Astrocyte of the spinal cord (primary cell): ENCODE results near the gene FHL2.

Experiments used
- DNase-seq: peaks from one replicate; pipeline ENCODE4 v3.0.0; 2011; ENCODE audit warnings: low read depth, low spot score
- H3K4me3 ChIP-seq: 2 replicates; pipeline ENCODE4 v1.5.1; 2011; ENCODE audit warnings: low read depth, mild to moderate bottlenecking, low read length, moderate library complexity
- in situ Hi-C: cut with HindIII; loops from 2 replicates; pipeline ENCODE4 v1.10.0; 2017; ENCODE audit warnings: low sequenced_read_pairs
- TF ChIP-seq, protein P1 (sequence below): IDR thresholded peaks from 2 replicates; pipeline ENCODE4 v1.5.1; 2012; ENCODE audit warnings: low read depth, mild to moderate bottlenecking, low read length, inconsistent platforms

FHL2 gene

DNA sequence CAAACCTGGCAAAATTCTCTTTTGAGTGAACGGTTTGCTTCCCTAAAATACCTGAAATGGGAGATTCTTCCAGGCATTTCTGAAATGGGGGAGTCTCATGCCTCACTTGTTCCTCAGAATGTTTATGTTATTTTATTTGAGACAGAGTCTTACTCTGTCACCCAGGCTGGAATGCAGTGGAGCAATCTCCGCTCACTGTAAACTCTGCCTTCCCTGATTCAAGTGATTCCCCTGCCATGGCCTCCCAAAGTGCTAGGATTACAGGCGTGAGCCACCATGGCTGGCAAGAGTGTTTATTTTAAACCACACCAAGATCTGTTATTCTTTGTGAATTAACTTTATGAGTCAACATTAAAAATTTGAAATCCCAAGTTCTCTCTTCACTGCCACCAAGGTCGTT is 6.4 kb upstream of the FHL2 start:
- TF ChIP-seq, protein P1, sequence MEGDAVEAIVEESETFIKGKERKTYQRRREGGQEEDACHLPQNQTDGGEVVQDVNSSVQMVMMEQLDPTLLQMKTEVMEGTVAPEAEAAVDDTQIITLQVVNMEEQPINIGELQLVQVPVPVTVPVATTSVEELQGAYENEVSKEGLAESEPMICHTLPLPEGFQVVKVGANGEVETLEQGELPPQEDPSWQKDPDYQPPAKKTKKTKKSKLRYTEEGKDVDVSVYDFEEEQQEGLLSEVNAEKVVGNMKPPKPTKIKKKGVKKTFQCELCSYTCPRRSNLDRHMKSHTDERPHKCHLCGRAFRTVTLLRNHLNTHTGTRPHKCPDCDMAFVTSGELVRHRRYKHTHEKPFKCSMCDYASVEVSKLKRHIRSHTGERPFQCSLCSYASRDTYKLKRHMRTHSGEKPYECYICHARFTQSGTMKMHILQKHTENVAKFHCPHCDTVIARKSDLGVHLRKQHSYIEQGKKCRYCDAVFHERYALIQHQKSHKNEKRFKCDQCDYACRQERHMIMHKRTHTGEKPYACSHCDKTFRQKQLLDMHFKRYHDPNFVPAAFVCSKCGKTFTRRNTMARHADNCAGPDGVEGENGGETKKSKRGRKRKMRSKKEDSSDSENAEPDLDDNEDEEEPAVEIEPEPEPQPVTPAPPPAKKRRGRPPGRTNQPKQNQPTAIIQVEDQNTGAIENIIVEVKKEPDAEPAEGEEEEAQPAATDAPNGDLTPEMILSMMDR: no peak
- no peak overlapping the region for H3K4me3 ChIP-seq
- in situ Hi-C loops: no loop called here
- DNase-seq: no peak

DNA sequence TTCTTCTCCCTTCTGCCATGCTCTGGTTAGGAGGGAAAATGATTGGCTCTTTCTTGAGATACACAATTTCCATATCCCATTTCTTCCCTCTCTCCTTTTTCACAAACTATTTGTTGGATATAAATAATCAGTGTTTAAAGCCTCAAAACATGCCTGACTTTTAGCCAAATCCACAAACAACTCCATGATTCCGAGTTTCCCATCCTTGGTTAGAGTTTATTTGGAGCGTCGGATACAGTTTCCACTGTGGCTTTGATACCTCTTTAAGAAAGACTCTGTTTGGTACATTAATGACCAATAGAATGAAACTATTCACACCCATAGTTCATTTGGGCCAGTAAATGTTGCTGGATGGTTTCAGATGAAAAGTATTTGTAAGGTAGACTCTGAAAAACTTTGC is 5.9 kb upstream of the FHL2 start:
- DNase-seq: no peak
- no peak overlapping the region for H3K4me3 ChIP-seq
- TF ChIP-seq, protein P1: no peak
- in situ Hi-C loops: no loop called here

DNA sequence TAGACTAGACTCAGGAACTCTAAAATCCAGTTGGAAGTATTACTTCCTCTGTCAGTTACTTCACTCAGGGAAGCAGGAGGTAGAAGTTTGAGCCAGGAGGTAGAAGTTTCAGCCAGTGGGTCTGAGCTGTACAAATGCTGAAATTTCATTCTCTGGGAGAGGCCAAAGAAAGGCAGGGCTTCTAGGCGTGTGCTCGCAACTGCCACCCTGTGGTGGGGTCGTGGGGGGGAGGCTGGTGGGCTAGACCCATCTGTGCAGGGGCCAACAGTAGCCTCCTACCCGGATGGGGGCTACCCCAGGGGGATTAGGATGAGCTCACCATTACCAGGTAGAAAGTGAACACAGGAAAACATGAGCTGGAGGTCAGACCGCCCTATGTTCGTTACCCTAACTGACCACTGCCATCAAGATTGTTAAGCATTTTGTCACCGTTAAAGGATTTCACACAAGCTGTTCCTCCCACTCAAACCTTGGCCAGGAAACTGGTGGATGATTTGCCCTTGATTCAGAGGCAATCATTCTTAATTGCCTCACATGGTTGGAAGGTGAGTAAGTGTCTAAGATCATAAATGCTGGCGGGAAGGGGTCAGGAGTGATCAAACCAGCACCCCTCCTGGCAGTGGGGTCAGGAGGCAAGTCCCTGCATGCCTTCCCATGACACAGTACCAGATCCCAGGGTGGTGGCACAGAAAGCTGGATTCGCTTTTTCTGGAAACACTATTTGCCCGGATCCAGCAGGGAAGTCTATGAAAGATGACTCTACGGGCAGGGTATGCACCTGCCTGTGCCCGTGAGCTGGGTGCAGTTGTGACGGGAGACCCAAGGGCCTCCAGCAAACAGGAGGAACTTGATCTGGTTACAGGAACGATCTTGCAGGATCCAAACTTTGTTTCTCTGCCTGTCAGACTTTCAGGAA is 5.2 kb upstream of the FHL2 start:
- no peak overlapping the region for H3K4me3 ChIP-seq

DNA sequence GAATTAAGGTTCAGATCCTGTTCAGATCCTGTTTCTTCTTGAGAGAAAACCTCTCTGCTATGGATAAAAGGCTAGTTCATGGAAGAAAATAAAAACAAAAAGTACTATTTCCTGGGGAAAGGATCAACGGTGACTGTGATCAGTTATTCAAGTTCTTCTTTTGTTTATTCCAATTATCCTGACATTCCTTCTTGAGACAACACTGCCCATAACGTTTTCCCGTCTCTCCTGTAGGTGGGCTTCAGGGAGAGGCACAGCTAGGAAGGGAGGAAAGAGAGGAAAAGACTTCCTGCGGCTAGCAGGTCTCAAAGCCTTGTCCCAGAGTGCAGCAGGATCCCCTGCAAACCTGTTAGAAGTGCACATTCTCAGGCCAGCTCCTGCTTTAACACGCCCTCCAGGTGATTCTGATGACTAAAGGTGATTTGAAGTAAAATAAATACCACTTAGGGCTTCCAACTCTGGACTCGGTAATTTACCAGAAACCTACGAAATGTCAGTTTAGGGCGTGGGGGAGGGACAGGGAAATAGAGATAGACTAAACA is 4.5 kb upstream of the FHL2 start:
- in situ Hi-C loops: no loop called here
- TF ChIP-seq, protein P1: no peak
- no peak overlapping the region for H3K4me3 ChIP-seq

More for the DNA sequence above, 5.2 kb upstream of the FHL2 start:
- peak; percentile 94 for DNase-seq
- in situ Hi-C loops: no loop called here
- TF ChIP-seq, protein P1: peak; percentile 53

DNA sequence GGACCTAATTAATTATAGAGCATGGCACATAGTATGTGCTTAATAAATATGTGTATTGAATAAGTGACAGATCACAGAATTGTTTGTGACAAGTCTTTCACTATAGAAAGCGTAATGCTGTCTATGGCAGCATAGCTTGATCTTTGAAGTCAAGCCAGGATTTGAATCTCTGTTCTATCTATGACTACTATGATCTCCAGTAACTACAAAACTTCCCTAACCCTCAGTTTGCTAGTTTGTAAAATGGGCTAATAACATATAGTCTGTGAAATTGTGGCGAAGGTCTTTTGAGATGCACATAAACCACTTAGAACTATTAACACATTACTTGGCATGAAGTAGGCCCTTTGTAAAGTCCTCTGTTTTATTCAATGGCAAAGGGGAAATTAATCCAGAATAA is 4.0 kb upstream of the FHL2 start:
- no peak for DNase-seq
- in situ Hi-C loops: no loop called here
- no peak overlapping the region for H3K4me3 ChIP-seq
- TF ChIP-seq, protein P1: no peak

More for the DNA sequence above, 4.5 kb upstream of the FHL2 start:
- DNase-seq: no peak

DNA sequence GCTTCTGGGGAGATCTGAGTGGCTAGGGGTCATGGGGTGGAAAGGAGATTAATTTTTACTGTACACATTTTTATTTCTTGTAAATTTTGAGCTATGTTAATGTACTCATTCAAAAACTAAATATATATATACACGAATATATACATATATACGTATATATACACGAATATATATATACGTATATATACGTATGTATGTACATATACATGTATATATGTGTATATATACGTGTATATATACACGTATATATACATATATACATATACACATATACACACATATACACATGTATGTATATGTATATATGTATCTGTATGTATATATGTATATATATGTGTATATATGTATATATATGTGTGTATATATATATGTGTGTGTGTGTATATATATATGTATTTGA is 3.0 kb upstream of the FHL2 start:
- in situ Hi-C loops: no loop called here
- TF ChIP-seq, protein P1: no peak
- DNase-seq: no peak
- no peak overlapping the region for H3K4me3 ChIP-seq
